GM04503 (cell line): Measurements from ENCODE around the gene GINS2.

ENCODE experiments used
- DNase-seq: peaks from one replicate; pipeline ENCODE4 v3.0.0-alpha.2; 2012; ENCODE audit warnings: low read depth

GINS2 gene

GRCh38 chr16:85689285-85689949 is 663 bp upstream of the GINS2 start:
- no peak for DNase-seq

GRCh38 chr16:85687651-85688471 is 893 bp downstream of the GINS2 start:
- DNase-seq: no peak

- no peak for DNase-seq
Measured at GRCh38 chr16:85686912-85687591, 1.7 kb downstream of the GINS2 start.

- DNase-seq: no peak
Measured at GRCh38 chr16:85685251-85685650, 3.5 kb downstream of the GINS2 start.

- no peak for DNase-seq
Measured at GRCh38 chr16:85683363-85683762, 5.4 kb downstream of the GINS2 start.

GRCh38 chr16:85682516-85682915 is 6.2 kb downstream of the GINS2 start:
- DNase-seq: no peak

GRCh38 chr16:85681255-85681654 is 7.5 kb downstream of the GINS2 start:
- no peak for DNase-seq

- DNase-seq: no peak
Measured at GRCh38 chr16:85680352-85680944, 8.3 kb downstream of the GINS2 start.

GRCh38 chr16:85679870-85680269 is 8.9 kb downstream of the GINS2 start:
- no peak for DNase-seq

GRCh38 chr16:85678821-85679220 is 9.9 kb downstream of the GINS2 start:
- no peak for DNase-seq

GRCh38 chr16:85678016-85678415 is 10.7 kb downstream of the GINS2 start:
- DNase-seq: no peak

- DNase-seq: no peak
Measured at GRCh38 chr16:85677383-85677967, 11.3 kb downstream of the GINS2 start.

GRCh38 chr16:85676466-85676865 is 12.3 kb downstream of the GINS2 start:
- DNase-seq: no peak

- DNase-seq: no peak
Measured at GRCh38 chr16:85675251-85675874, 13.4 kb downstream of the GINS2 start.

GRCh38 chr16:85674828-85675227 is 13.9 kb downstream of the GINS2 start:
- DNase-seq: no peak

GRCh38 chr16:85674418-85674755 is 14.4 kb downstream of the GINS2 start:
- DNase-seq: no peak

GRCh38 chr16:85673529-85674417 is 15.0 kb downstream of the GINS2 start:
- no peak for DNase-seq

GRCh38 chr16:85670840-85671239 is 17.9 kb downstream of the GINS2 start:
- no peak for DNase-seq

- DNase-seq: no peak
Measured at GRCh38 chr16:85668676-85669424, 19.9 kb downstream of the GINS2 start.

GRCh38 chr16:85667841-85668413 is 20.8 kb downstream of the GINS2 start:
- DNase-seq: no peak
